WERI-Rb-1 (cell line): ENCODE data around the gene C1QTNF2.

Experiments used
- DNase-seq: peaks from one replicate; pipeline ENCODE4 v3.0.0-alpha.2; 2020
- H3K27ac ChIP-seq: fragments of 250-450 bp; sonication (Bioruptor Pico); 2 replicates; pipeline ENCODE4 v1.5.1; 2020; ENCODE audit warnings: mild to moderate bottlenecking, moderate library complexity
- H3K27me3 ChIP-seq: fragments of 250-450 bp; sonication (Bioruptor Pico); 2 replicates; pipeline ENCODE4 v1.5.1; 2021; ENCODE audit warnings: mild to moderate bottlenecking, low read depth, moderate library complexity; ENCODE audit not compliant: insufficient read depth, severe bottlenecking
- H3K36me3 ChIP-seq: fragments of 250-450 bp; sonication (Bioruptor Pico); 2 replicates; pipeline ENCODE4 v1.5.1; 2020; ENCODE audit warnings: mild to moderate bottlenecking, moderate library complexity
- H3K4me3 ChIP-seq: 2 replicates; pipeline ENCODE4 v1.5.1; 2011; ENCODE audit warnings: low read depth, mild to moderate bottlenecking, control low read depth, low read length
- H3K9me3 ChIP-seq: fragments of 250-450 bp; sonication (Bioruptor Pico); 2 replicates; pipeline ENCODE4 v1.5.1; 2021; ENCODE audit warnings: mild to moderate bottlenecking, moderate library complexity; ENCODE audit not compliant: severe bottlenecking
- CTCF ChIP-seq: IDR thresholded peaks from 2 replicates; pipeline ENCODE4 v1.5.1; 2011; ENCODE audit warnings: low read depth, mild to moderate bottlenecking, control low read depth, inconsistent platforms, low read length

Gene C1QTNF2

GRCh38 chr5:160387445-160387844 is 17.0 kb upstream of the C1QTNF2 start:
- H3K27me3 ChIP-seq, result no peaks in the 10 kb centered on the region
- H3K9me3 ChIP-seq, result no peaks in the 10 kb centered on the region
- no peak overlapping the region for H3K27ac ChIP-seq
- no peak for DNase-seq
- no peak for TF ChIP-seq CTCF
- no peaks in the 10 kb centered on the region for H3K36me3 ChIP-seq
- H3K4me3 ChIP-seq, result no peak overlapping the region

DNA sequence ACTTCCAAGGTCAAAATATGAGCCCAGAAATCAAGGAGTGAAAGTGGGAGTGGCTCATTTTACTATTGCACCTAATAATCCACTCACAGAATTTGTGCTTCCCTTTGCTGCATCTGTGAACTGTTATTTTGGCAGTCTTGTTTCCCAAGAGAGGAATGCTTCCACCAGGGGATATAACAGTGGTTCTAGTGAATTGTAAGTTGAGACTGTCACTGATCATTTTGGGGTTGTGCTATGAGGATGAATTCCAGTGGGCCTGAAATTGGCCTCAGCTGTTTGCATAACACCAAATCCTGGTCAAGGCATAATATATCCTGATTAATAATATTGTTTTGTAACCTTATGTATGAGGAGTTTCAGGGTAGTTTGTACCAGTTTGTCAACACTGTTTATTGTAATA is 15.1 kb upstream of the C1QTNF2 start:
- no peak overlapping the region for H3K4me3 ChIP-seq
- no peaks in the 10 kb centered on the region for H3K36me3 ChIP-seq
- H3K27ac ChIP-seq, result no peak overlapping the region
- H3K27me3 ChIP-seq, result no peaks in the 10 kb centered on the region
- H3K9me3 ChIP-seq, result no peaks in the 10 kb centered on the region
- DNase-seq, result no peak
- TF ChIP-seq CTCF, result no peak

- no peaks in the 10 kb centered on the region for H3K36me3 ChIP-seq
- no peak overlapping the region for H3K4me3 ChIP-seq
- DNase-seq, result no peak
- H3K27ac ChIP-seq, result no peak overlapping the region
- H3K27me3 ChIP-seq, result no peaks in the 10 kb centered on the region
- no peaks in the 10 kb centered on the region for H3K9me3 ChIP-seq
- TF ChIP-seq CTCF, result no peak
Observed at GRCh38 chr5:160384681-160385080, 14.3 kb upstream of the C1QTNF2 start.

DNA sequence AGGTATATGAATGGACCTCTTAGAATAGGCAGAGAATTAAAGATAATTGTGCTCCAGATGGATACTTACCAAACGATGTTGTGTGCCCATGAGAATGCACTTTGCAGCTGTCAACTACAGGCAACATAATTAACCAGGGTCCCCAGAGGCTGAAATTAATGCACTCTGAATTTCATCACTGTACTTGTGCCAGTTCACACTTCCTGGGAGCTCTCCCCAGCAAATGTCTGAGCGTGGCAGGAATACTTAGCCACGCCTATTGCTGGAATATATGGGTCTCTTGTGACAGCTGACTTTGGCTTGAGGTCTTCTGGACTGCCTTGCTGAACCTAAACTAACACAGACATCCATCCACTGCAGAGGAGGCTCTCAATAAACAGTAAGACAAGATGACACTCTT is 11.9 kb upstream of the C1QTNF2 start:
- no peak for DNase-seq
- Histone ChIP-seq H3K27ac (no peak overlapping the region), H3K27me3 (no peaks in the 10 kb centered on the region), H3K4me3 (no peak overlapping the region), H3K9me3 (no peaks in the 10 kb centered on the region), H3K36me3 (no peaks in the 10 kb centered on the region)
- no peak for TF ChIP-seq CTCF

DNA sequence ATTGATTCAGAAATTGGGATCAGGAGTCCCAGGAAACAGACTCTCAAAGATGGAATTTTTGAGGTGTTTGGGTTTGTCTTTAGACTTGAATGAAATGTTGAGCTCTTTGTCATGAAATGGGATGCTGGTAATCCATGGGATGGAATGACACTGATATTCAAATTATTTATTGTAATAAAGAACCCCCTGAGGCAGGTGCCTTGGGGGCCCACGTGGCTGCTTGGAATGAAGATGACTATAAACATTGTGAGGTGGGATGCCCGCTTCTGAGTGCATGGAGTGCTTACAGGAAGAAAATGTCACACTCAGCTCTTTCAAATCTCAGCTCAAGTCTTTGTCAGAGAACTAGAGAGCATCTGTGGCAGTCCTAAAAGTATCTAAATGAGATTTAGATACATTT is 9.6 kb upstream of the C1QTNF2 start:
- Histone ChIP-seq H3K27me3 (no peaks in the 10 kb centered on the region), H3K9me3 (no peaks in the 10 kb centered on the region), H3K27ac (no peak overlapping the region), H3K36me3 (no peaks in the 10 kb centered on the region), H3K4me3 (no peak overlapping the region)
- no peak for TF ChIP-seq CTCF
- DNase-seq, result no peak

DNA sequence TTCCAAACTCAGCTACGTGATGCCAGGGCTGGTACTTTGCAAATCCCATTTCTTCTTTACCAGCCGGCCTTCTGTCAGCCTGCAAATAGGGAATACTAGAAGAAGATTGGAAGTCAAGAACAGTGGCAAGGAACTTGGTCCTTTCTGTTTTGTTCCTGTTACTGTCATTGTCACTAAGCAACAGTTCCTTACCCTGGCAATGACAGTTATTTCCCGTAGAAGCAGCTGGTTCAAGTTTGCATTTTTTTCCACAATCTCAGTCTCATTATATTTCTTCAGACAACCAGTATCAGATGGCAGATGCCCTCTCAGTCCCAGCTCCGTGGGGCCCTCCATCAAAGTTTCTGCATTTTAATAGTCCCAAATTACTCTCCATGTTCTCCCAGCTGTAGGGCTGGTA is 9.1 kb upstream of the C1QTNF2 start:
- no peaks in the 10 kb centered on the region for H3K36me3 ChIP-seq
- no peak overlapping the region for H3K4me3 ChIP-seq
- no peak overlapping the region for H3K27ac ChIP-seq
- TF ChIP-seq CTCF, result no peak
- no peak for DNase-seq
- H3K27me3 ChIP-seq, result no peaks in the 10 kb centered on the region
- H3K9me3 ChIP-seq, result no peaks in the 10 kb centered on the region
